NCI-H1417 (cell line): ENCODE data around the gene IRX2.

Source experiments
- DNase-seq, 3 experiments: peaks; one replicate each; lab custom pipeline; 2025; lab: John Stamatoyannopoulos, UW

Gene IRX2

DNA sequence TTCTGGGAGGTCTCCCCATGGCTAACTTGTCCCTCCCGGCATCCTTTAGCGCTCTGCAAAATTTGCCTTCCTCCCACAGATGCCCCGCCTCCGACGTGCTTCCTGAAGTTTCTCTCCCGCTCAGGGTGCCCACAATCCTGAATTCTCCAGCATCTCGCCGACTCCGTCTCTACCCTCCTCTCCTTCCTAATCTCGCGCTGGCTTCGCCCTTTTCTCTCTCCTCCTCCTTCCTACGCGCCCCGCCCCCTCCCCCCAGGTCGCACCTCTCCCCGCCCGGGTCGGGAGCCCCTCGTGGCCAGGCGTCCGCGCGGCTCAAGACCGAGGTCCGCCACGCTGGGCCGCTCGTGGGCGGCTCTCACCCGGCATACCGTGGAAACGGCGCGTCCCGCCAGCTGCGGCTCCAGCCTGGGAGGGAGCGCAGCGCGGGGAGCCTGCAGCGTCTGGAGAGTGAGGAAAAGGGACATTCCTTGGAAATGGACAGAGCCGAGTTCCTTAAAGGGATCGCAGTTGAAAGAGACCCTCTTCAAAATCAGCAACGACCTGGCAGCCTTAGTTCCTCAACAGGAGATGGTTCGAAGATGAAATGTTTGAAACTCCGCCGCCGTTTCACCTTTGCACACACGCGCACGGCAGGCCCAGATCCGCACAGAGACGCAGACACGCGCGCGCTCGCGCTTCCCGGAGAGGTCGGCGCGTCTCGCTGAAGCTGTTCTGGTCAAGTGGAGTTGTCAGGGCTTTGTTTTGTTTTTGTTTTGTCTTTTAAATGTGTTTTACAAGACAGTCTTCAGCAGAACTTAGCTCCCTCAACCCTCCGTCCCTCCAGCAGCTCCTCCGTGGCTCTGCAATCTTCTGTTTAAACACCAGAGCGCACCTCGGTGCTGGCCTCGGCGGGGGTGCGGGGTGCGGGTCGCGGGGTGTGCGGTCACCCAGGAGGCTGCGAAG is 5.0 kb upstream of the IRX2 start:
- no peak for DNase-seq

DNA sequence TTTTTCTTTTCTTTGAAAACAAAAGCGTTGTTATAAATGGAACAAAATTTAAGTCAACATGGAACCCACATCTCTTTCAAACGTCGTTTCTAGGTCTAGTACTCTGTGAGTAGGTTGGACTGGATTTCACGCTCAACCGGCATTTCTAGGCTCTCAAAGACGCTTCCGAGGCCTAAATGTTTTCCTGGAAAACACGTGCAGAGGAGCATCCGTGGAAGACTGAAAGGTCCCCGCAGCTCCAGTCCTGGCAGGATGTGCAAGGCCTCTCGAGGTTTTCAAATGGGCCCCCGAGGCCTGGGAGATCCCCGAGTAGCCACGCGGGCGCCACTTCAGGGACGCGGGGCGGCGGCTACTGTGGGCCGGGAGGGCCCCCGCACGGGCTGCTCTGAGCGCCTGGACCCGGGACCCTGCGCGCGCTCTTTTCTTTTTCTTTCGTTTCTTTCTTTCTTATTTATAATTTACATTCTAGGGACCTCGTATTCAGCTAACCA is 4.2 kb upstream of the IRX2 start:
- DNase-seq = no peak

DNA sequence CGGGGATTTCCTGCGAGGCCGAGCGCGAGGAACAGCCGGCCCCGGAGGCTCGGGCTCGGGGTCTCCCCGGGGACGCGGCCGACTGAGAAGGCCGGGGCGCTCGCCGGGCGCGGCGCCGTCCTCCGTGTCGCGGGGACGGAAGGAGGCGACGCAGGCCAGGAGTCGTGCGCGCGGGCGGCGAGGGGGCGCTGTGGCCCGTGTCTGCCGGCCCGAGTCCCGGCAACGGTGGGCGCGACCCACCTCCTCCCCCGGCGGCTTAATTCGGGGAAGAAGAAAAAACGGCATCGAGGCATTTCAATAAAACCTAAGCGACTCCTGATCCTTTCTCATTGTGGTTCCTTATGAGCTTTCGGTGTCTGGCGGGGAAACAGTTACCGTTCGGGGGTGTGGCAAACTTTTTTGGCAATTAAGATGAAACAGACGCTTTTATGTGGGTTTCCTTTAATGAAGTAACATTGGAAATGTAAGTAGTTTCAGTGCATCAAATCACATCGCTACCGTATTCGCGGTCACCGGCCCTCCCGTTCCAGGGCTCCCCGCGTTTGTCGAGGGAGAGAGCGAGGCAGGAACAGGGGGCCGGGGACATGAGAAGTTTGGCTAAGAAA is 3.7 kb upstream of the IRX2 start:
- no peak for DNase-seq

DNA sequence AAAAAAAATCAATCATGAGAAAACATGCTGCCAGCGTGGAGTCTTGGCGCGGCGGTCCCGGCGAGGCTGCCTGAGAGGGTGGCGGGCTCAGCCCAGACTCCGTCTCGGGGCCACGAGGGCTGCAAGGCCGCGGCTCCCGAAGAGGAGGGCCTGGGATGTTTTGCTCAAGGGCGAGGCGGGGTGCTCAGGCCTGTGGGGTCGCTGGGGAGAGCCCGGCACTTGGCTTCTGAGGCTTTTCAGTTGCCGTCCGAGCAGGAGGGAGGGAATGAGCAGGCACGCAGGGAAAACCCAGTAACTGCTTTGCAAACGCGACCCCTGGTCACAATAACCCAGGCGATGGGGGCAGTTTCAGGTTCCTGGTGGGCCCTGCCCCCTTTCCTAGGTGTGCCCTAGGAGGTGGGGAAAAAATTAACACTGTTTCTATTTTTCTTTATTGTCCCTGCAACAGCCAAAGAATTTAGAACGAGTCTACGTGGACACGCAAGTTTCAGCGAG is 3.2 kb upstream of the IRX2 start:
- DNase-seq = no peak

DNA sequence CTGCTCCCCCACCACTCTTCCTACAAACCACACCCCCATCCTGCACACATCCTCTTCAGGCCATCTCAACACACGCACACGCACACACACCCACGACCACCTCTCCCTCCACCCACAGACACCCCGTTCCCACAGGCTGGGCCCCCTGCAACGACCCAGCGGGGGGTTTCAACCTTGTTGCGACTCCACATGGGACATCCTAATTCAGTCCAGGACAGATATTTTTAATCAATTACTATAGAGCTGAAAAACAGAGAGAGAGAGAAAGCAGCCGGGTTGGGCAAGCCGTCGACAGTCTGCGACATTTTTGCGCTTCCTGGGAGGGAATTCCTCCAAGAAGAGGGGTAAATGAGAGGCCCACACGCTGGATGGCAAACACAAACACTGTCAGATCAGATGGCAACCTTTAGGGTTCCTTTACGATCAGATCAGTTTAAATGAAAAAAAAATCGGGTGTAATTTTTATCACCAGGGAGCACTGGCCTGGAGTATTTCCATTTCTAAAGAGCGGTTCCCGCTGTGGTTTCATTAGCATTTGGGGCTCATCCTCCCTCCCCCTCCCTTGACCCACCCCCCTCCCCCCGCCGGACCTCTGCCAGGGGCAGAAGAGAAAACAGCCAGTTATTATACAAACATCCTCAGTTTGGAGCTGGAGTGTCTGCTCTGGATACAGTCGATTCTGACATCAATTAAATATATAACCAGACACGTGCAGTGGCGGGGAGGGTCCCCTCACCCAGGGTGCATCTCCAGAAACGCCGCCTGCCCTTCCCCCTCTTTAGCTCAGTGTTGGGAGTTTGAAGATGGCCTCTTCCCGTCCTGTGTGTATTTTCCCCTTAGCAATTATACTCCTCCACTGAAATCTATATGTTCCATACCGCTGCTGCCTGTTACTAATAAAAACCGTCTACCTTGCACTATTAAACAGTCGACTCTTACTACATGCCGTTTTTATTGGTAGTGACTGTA is 2.3 kb upstream of the IRX2 start:
- no peak for DNase-seq

DNA sequence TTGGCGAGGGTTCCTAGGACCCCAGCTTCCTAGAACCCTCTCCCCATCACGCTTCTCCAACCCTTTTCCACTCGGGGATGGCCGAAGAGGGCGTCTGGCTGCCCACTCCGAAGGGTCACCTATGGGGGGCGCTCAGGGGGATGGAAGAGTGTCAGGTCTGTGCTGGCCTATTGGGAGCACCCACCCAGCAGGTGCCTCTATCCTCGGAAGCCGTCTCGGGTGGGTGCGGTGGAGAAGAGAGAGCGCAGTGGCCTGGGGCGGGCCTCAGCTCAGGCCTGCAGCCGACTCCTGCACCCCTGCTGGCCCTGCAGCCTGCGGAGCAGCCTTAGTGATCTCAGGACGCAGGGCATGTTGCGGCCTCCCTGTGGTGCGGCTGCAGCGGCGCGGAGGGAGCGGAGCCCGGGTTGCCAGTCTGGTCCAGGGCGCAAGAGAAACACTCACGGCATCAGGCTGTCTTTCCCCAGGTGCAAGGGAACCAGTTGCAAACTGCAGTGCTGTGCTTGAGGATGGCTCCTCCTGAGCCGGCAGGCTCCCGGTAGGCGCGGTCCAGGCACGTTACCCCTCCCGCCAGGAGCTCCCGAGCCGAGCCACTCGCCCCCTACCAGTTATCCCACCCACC is 1.5 kb upstream of the IRX2 start:
- no peak for DNase-seq

DNA sequence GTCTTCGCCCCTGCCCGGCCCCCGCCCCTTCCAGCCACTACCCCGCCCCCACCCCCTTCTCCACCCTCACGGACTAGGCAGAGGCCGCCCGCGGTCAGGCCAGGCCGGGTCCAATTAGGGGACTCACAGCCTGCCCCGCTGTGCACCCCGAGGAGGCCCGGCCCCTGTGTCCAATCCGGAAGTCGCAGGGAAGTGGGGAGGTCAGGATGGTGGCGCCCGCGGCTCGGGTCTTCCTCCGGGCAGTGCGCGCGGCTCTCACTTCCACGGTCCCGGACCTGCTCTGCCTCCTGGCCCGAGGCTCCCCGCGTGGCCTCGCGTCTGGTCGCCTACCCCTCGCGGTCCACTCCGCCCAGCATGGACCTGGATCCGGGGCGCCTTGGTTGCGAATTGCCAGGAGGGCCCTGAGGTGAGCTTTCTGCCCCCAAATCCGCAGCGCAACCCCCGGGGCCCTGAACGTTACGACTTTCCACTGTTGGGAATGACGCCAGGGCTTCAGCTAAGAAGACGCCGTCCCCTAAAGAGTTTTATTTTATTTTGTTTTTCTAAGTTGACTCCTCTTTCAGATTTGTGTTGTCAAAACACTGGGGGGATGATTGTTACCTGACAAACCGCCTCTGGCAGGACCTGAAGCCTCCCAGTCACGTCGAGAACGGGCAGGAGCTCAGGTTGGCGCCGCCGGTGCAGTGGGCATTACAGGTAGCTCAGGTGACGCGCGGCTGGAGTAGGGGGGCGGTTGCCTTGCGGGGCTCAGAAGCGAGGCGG is 763 bp upstream of the IRX2 start:
- no peak for DNase-seq

DNA sequence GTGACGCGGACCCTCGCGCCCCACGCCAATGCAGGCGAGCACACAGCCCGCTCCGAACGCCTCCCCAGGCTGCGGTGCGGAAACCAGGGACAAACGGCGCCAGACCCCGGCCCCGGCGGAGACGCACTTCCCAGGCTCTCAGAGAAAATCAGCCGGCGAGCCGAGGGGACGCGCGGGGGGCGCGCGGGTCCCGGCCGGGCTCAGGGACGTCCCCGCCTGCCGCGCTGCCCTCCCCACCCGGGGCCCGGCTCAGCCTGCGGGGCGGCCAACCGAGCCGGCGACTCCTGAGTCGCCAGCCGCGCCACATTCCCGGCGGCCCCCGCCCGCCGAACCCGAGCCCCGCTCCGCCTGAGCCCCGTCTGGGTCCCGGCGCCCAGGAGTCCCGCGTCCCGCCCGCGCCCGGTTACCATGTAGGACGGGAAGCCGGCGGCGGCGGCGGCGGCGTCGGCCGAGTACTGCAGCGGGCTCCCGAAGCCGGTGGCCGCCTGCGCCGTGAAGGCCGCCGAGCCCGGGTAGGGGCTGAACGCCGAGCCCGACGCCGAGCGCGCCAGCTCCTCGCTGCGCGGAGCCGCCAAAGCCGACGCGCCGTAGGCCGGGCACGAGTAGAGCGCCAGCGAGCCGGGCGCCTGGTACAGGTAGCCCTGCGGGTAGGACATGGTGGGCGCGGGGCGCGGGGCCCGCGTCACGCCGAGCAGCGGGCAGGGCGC is 566 bp downstream of the IRX2 start:
- peak in 1 of 3 experiments; percentile 58 for DNase-seq

DNA sequence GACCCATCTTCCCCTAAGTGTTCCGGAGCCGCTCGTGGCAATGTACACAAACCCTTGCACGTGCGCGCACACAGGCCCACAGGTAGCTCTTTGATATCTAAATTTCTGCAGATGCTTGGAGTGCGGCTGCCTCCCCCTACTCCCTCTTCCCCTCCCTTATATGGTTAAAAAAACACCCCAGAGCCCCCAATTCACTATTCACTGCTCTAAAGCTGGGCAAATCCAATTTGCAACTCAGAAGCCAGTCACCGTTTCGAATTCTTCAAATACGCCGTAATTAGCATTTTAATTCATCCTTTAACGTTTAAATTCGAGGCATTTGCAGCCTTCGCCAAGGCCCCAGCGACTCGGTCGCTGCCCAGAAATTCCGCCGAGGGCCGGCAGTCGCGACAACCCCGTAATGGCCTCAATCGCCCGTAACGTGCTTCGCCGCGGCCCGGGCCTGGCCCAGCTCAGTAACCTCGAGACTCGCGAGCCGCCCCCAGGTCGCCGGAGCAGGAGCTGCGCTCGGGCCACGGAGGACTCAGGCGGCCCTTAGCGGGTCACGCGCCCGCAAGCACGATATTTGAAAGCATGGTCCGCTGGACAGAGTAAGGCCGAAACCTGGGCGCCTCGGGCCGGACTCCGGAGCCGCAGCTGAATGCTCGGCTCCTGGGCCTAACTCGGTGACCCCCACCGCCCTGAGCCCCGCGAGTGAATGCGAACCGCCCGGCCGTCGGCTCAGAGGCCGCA is 1.3 kb downstream of the IRX2 start:
- no peak for DNase-seq

DNA sequence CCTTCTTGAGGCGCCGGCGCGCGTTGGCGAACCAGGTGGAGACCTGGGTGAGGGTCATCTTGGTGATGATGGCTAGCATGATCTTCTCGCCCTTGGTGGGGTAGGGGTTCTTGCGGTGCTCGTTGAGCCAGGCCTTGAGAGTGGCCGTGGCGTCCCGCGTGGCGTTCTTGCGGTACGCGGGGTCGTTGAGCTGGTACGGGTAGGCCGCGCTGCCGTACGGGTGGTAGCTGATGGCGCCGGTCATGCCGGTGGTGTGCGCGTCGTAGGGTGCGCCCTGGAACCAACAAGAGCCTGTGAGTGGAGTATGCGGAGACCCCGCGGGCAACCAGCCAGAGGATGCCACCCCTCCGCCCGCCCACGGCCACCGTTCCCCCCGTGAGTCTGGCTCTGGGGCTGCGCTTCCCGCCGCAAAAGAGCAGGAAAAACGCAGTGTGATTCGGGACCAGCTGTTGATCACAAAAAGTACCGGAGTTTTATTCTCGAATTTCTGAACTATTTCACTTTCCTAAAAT is 1.9 kb downstream of the IRX2 start:
- DNase-seq = no peak

DNA sequence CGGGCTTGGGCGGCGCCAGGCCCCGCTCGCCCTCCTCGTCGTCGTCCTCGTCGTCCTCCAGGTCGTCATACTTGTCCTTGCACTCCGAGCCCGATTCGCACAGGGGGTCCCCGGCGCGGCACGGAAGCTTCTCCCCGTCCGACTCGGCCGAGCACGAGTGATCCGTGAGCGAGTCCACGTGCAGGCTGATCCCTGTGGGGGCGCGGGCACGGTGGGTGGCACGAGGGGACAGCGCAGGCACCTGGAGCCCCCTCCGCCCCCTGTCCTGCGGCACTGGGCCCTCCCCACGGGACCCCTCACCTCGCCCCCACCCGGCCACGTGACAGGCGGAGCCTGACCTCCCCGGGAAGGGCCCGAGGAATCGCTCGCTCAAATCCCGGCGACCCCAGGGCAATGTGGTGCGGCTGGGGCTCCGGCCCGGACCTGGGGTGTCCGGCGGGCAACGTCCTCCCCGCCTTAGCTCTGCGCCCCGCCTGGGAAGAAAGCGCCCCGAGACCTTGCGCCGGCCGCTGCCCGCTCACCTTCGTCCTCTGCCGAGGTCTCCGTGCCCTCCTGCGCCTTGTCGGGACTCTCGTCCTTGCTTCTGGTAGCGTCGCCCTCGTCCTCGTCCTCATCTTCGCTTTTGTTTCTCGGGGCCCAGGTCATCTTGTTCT is 2.5 kb downstream of the IRX2 start:
- DNase-seq = no peak

DNA sequence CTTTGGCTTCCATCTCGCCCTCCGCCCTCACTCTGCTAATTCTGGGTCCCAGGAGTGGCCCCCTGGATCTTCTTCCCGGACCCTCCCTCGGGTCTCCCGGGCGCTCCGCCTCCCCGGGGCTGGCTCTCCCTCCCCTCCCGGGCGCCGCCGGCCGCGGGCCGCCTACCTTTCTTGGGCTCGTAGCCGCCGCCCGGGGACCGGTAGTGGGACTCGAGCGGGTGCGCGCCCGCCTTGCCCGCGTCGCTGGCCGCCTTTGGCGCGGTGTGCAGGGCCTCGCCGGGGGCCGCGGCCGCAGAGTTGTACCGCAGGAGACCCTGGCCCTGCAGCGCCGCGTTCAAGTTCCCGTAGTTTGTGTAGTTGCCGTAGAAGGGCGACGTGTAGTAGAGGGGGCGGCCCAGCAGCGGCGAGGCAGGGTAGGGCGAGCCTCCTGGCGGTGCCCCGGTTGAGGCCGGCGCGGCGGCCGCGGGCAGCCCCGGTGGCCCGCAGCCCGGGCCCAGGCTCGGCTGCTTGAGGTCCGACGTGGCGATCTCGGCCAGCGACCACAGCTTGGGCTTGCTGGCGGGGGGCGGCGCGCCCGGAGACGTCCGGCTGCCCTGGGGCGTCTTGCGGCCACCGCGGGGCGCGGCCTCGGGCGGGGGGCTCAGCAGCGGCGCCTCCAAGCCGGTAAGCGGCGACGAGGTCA is 3.2 kb downstream of the IRX2 start:
- no peak for DNase-seq

DNA sequence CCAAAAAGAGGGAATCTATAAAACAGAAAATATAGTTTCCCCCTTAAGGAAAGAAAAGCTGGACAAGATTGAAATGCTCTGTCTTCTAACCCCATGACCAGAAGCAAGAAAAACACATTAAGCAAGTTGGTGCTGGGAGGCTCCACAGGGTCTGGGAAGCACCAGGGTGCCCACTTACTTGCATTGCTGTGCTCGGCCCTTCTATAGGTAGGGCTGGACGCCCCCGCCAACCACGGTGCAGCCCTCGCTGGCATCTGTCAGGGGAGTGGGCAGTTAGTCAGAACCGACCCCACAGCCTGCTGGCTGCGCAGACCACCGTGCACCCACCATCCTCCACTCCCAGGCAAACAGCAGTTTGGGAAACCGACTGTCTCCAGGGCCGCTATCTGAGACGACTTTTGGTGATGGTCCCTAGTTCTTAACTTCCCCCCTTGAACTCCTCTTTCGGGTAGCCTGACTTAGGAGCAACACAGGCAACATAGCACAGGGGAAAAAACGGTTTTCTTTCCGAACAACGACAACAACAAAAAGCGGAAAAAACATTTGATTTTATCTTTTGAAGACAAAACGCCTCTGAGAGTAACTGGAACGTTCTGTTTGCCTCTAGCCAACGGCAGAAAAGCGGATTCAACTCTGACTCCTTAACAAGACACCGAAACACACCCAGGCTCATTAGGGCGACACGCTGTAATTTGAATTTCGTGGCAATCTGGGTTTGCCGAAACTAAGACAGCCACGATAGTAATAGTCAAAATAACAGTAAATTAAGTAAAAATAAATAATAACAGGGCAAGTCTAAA is 3.9 kb downstream of the IRX2 start:
- no peak for DNase-seq

DNA sequence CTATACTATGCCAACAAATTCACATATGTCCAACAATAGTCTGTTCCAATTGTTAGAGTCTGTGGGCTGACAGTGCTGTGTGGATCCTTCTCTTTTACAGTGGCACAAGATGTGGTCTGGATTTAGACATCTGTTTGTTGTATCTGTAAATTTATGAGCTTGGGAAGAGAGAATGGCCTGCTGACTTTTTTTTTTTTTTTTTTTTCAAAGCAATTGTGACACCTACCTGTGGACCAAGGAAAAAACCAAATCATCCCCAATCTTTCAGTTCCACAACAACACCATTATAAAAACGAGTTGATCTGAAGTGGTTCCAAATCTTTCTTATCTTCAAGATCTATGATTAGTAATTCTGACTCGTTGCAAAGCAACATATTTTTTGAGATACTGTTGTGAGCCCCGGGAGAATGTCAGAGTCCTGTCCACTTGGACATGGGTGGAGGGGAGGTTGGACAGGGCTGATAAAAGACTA is 4.9 kb downstream of the IRX2 start:
- DNase-seq = peak in 1 of 3 experiments; percentile 34

DNA sequence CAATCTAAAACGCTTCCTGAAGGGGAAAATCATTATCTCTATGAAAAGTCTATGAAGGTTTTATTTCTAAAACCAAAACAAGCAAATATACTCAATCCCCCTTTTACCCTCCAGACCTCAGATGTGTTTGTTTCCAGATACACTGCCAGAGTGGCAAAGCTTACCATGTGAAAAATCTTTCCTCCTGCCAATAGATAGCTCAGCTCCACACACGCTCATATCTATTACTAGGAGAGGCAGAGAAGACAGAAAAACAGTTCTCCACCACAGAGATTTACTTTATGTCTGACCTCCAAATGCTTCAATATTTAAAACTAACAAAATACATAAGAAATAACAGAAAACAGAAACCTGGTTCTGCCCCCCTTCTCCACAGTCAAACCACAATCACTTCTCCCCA is 7.0 kb downstream of the IRX2 start:
- no peak for DNase-seq

DNA sequence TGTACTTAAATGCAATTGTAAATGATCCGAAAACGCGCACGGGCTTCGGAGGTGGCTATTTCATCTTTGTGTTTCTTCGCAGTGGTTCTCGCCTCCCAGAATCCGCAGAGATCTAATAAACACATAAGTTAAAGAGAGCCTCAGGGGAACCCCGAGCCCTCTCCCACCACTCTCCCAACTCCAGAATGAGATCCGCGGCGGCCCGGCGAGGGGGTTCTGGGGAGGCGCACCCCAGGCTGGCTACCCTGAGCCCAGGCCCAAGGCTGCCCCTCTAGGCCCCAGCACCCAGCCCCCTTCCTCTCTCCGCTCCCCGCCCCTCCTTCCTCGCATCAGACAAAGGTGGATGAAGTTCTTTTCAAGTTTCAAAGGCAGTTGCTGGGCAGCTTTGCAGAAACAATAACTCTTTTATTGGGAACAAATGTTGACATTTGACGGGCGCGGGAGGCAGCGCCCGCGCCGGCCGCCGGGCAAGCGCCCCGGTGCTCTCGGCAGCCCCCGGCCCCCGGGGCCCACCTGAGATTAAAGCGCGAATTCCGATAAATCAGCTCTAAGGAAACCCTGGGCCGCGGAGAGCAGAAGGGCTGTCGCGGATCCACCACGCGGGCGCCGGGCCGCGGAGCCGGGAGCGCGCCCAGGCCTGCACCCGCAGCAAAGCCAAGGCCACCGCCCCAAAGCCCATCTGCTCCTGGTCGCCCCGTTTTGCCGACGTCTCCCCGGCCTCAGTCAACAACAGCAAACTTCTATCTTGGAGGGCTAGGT is 8.4 kb downstream of the IRX2 start:
- no peak for DNase-seq
